Measurements from ENCODE around the gene PTPN20.

Gene PTPN20

GRCh38 chr10:47035819-47036337 is 124.7 kb downstream of the PTPN20 start:
- no peak for DNase-seq

- no peak for DNase-seq
Measured at GRCh38 chr10:47036771-47037170, 125.5 kb downstream of the PTPN20 start.

GRCh38 chr10:47037654-47038425 is 126.6 kb downstream of the PTPN20 start:
- DNase-seq: no peak

GRCh38 chr10:47038881-47039561 is 127.8 kb downstream of the PTPN20 start:
- DNase-seq: no peak

GRCh38 chr10:47039562-47039913 is 128.3 kb downstream of the PTPN20 start:
- no peak for DNase-seq

- DNase-seq: no peak
Measured at GRCh38 chr10:47040041-47040491, 128.8 kb downstream of the PTPN20 start.

GRCh38 chr10:47040681-47041080 is 129.5 kb downstream of the PTPN20 start:
- no peak for DNase-seq

GRCh38 chr10:47041396-47042198 is 130.4 kb downstream of the PTPN20 start:
- DNase-seq: no peak

- no peak for DNase-seq
Measured at GRCh38 chr10:47042199-47042473, 130.9 kb downstream of the PTPN20 start.

- DNase-seq: no peak
Measured at GRCh38 chr10:47042780-47043750, 131.8 kb downstream of the PTPN20 start.

GRCh38 chr10:47043928-47044538 is 132.8 kb downstream of the PTPN20 start:
- no peak for DNase-seq

GRCh38 chr10:47044741-47045140 is 133.5 kb downstream of the PTPN20 start:
- DNase-seq: no peak

- DNase-seq: no peak
Measured at GRCh38 chr10:47045331-47045861, 134.2 kb downstream of the PTPN20 start.

- DNase-seq: no peak
Measured at GRCh38 chr10:47046321-47047126, 135.3 kb downstream of the PTPN20 start.

GRCh38 chr10:47047127-47047504 is 135.9 kb downstream of the PTPN20 start:
- no peak for DNase-seq

GRCh38 chr10:47047577-47048525 is 136.6 kb downstream of the PTPN20 start:
- peak; percentile 62 to 67 for DNase-seq

GRCh38 chr10:47048526-47048905 is 137.3 kb downstream of the PTPN20 start:
- DNase-seq: no peak

GRCh38 chr10:47049056-47049851 is 138.0 kb downstream of the PTPN20 start:
- DNase-seq: no peak

- no peak for DNase-seq
Measured at GRCh38 chr10:47049906-47050305, 138.7 kb downstream of the PTPN20 start.

Data from CD4-positive, alpha-beta T cell treated with Interleukin-1 beta for 1 hour (primary cell).